Endothelial cell of umbilical vein (primary cell): ENCODE measurements around the gene ADGRG7.

Source experiments
- CTCF ChIP-seq, 2 donors: IDR thresholded peaks; 1 replicate in 1 of 2; 2 replicates in 1 of 2; pipeline ENCODE4 v1.5.1; 2011; ENCODE audit warnings: low read length in 2 of 2, mild to moderate bottlenecking in 2 of 2, moderate library complexity in 2 of 2, control low read depth in 1 of 2, inconsistent platforms in 1 of 2, low read depth in 1 of 2; ENCODE audit not compliant: insufficient read depth in 1 of 2; ENCODE audit errors: extremely low read depth in 1 of 2
- EZH2 ChIP-seq: IDR thresholded peaks from 2 replicates; pipeline ENCODE4 v1.6.1; 2012; ENCODE audit warnings: borderline replicate concordance, low read depth, mild to moderate bottlenecking, moderate library complexity, low read length, inconsistent platforms; ENCODE audit not compliant: severe bottlenecking
- GATA2 ChIP-seq: IDR thresholded peaks from 2 replicates; pipeline ENCODE4 v1.7.0; 2011; ENCODE audit warnings: low read depth, mild to moderate bottlenecking, moderate library complexity, mixed read lengths, low read length; ENCODE audit not compliant: insufficient read length, insufficient read depth
- JUN ChIP-seq: IDR thresholded peaks from 2 replicates; pipeline ENCODE4 v1.6.1; 2011; ENCODE audit warnings: borderline replicate concordance, low read depth; ENCODE audit not compliant: insufficient read length, insufficient read depth
- MAX ChIP-seq: IDR thresholded peaks from 2 replicates; pipeline ENCODE4 v1.6.1; 2011; ENCODE audit not compliant: insufficient read depth, insufficient read length
- POLR2A ChIP-seq: IDR thresholded peaks from 2 replicates; pipeline ENCODE4 v1.6.1; 2012; ENCODE audit warnings: low read depth, mild to moderate bottlenecking, control low read depth, low read length
- POLR2AphosphoS5 ChIP-seq: IDR thresholded peaks from 2 replicates; pipeline ENCODE4 v1.6.1; 2012; ENCODE audit warnings: low read depth, mild to moderate bottlenecking, control low read depth, low read length, moderate library complexity; ENCODE audit not compliant: insufficient read depth

- TF ChIP-seq CTCF (IDR thresholded peaks at IDR 0.05; ENCODE audit: extremely low read depth in 1 of 2, insufficient read depth in 1 of 2, low read depth in 1 of 2, low read length in 2 of 2): no peak
- no peak for TF ChIP-seq MAX
- TF ChIP-seq POLR2A: no peak
- TF ChIP-seq EZH2: no peak
- no peak for TF ChIP-seq POLR2AphosphoS5
- no peak for TF ChIP-seq GATA2
- no peak for TF ChIP-seq JUN
Observed at GRCh38 chr3:100560426-100560825, 49.0 kb upstream of the ADGRG7 start.
